K562 (cell line): ENCODE measurements around the gene SPRR2G. TPM values are rescaled to one million over a fixed set of nuclear protein-coding genes. Genes with fewer than 3 reads are reported as not detected.

Experiments used
- ATAC-seq: fragments of 200-7000 bp; cut with Tn5 transposase; 3 replicates; pipeline ENCODE4 v1.9.1; 2020; ENCODE audit warnings: moderate library complexity
- BruUV-seq: library from RNA; stranded (reverse); fragments of 400-500 nt; replicated peaks from 2 replicates; lab custom pipeline; 2021; lab: Mats Ljungman, UMichigan
- CTCF ChIA-PET: fragments of 300-600 bp; formaldehyde crosslinking; extraction: SDS; loops from one replicate; lab custom pipeline; 2021; ENCODE audit warnings: low intra/inter-chr PET ratio; lab: Yijun Ruan, JAX
- POLR2A ChIA-PET: fragments of 300-600, 350-650 bp; sonication (Branson Sonifier 250); formaldehyde crosslinking; extraction: SDS; loops from one replicate; lab custom pipeline; 2021; ENCODE audit warnings: antibody characterized with exemption, inconsistent platforms; lab: Yijun Ruan, JAX
- DNase-seq, 4 experiments: peaks; one replicate each; pipeline versions ENCODE4 v3.0.0 to v3.0.0-alpha.2; 2011 to 2018; ENCODE audit warnings: low spot score in 3 of 4, mixed read lengths in 3 of 4; ENCODE audit errors: extremely low read depth in 1 of 4
- FAIRE-seq: peaks from 2 replicates; lab custom pipeline; 2011; peaks lifted over from hg19 to GRCh38; lab: Jason Lieb, UNC
- H2AFZ ChIP-seq: 2 replicates; pipeline ENCODE4 v1.6.0; 2011; ENCODE audit warnings: low read depth, low read length, control low read depth, inconsistent platforms
- H3K27ac ChIP-seq: fragments of 200-600 bp; 3 replicates; pipeline ENCODE4 v1.8.0; 2011; ENCODE audit warnings: low read depth, mild to moderate bottlenecking, control low read depth, inconsistent platforms, low read length, moderate library complexity, mixed read lengths; ENCODE audit errors: extremely low read depth
- H3K27me3 ChIP-seq, 2 experiments: fragments of 300-600 bp in 1 of 2; 2 replicates in 1 of 2; 3 replicates in 1 of 2; pipeline versions ENCODE4 v1.6.0 to v1.8.0; 2011; ENCODE audit warnings: inconsistent platforms in 2 of 2, low read length in 2 of 2, mild to moderate bottlenecking in 1 of 2, mixed read lengths in 1 of 2, moderate library complexity in 1 of 2; ENCODE audit not compliant: control insufficient read depth in 2 of 2, insufficient read depth in 2 of 2
- H3K36me3 ChIP-seq: fragments of 300-600 bp; 3 replicates; pipeline ENCODE4 v1.8.0; 2011; ENCODE audit warnings: mild to moderate bottlenecking, low read length, inconsistent platforms; ENCODE audit not compliant: control insufficient read depth, insufficient read depth
- H3K4me1 ChIP-seq, 2 experiments: fragments of 200-600 bp in 1 of 2; replicated peaks in 1 of 2; 2 replicates in 1 of 2; 3 replicates in 1 of 2; pipeline versions ENCODE4 v1.5.1 to v1.8.0; 2011; ENCODE audit warnings: inconsistent platforms in 2 of 2, low read length in 2 of 2, mild to moderate bottlenecking in 1 of 2, mixed read lengths in 1 of 2, moderate library complexity in 1 of 2; ENCODE audit not compliant: control insufficient read depth in 2 of 2, insufficient read depth in 2 of 2
- H3K4me2 ChIP-seq: 2 replicates; pipeline ENCODE4 v1.6.1; 2011; ENCODE audit warnings: low read length, control low read depth, inconsistent platforms, mixed read lengths; ENCODE audit not compliant: insufficient read depth
- H3K4me3 ChIP-seq: fragments of 200-600 bp; sonication (generic), shearing (Covaris generic); 2 replicates; pipeline ENCODE4 v1.5.1; 2016; ENCODE audit warnings: control low read depth, inconsistent platforms
- H3K79me2 ChIP-seq: fragments of 200-600 bp; 3 replicates; pipeline ENCODE4 v1.8.0; 2011; ENCODE audit warnings: low read length, inconsistent platforms; ENCODE audit not compliant: control insufficient read depth, insufficient read depth
- H3K9ac ChIP-seq, 2 experiments: 2 replicates each; pipeline versions ENCODE4 v1.6.0 to v1.6.1; 2011; ENCODE audit warnings: low read depth in 2 of 2, low read length in 2 of 2, control low read depth in 1 of 2, inconsistent platforms in 1 of 2, mild to moderate bottlenecking in 1 of 2, mixed read lengths in 1 of 2; ENCODE audit not compliant: insufficient read depth in 1 of 2
- H3K9me1 ChIP-seq: one replicate; pipeline ENCODE4 v1.6.0; 2011; ENCODE audit warnings: inconsistent platforms, mild to moderate bottlenecking, low read length, moderate library complexity; ENCODE audit not compliant: control insufficient read depth, insufficient read depth
- H3K9me3 ChIP-seq: replicated peaks from 2 replicates; pipeline ENCODE4 v1.5.1; 2011; ENCODE audit warnings: low read depth, low read length, inconsistent platforms; ENCODE audit not compliant: control insufficient read depth, insufficient read depth
- H4K20me1 ChIP-seq: replicated peaks from 2 replicates; pipeline ENCODE4 v1.6.1; 2011; ENCODE audit warnings: low read length, inconsistent platforms, mixed read lengths; ENCODE audit not compliant: control insufficient read depth, insufficient read depth
- ELF2 ChIP-seq: fragments of 250-450 bp; sonication (Bioruptor Pico); IDR thresholded peaks from 2 replicates; pipeline ENCODE4 v1.5.0; 2021; ENCODE audit warnings: mild to moderate bottlenecking
- HNRNPK ChIP-seq: fragments of 200-400 bp; formaldehyde crosslinking; IDR thresholded peaks from one replicate; pipeline ENCODE4 v1.6.1; 2018; ENCODE audit warnings: mild to moderate bottlenecking, low read depth, low read length; ENCODE audit not compliant: poor library complexity, severe bottlenecking
- NCOA1 ChIP-seq: fragments of 450-650 bp; IDR thresholded peaks from 2 replicates; pipeline ENCODE4 v1.6.1; 2016; ENCODE audit warnings: low read depth
- NR1H2 ChIP-seq: sonication (generic); formaldehyde crosslinking; IDR thresholded peaks from 2 replicates; pipeline ENCODE4 v1.4.0; 2020; ENCODE audit warnings: mild to moderate bottlenecking, missing genetic modification reagents
- POLR2AphosphoS2 ChIP-seq: IDR thresholded peaks from 2 replicates; pipeline ENCODE4 v1.6.1; 2012; ENCODE audit warnings: low read length, improper control_type of control experiment
- SUPT5H ChIP-seq: fragments of 450-650 bp; IDR thresholded peaks from 2 replicates; pipeline ENCODE4 v1.6.1; 2016
- ZBTB17 ChIP-seq: fragments of 450-650 bp; formaldehyde crosslinking; IDR thresholded peaks from 2 replicates; pipeline ENCODE4 v1.4.0; 2020; ENCODE audit warnings: mild to moderate bottlenecking
- ZBTB33 ChIP-seq: sonication (generic); formaldehyde crosslinking; IDR thresholded peaks from 2 replicates; pipeline ENCODE4 v1.8.1; 2023; ENCODE audit warnings: mild to moderate bottlenecking, missing genetic modification reagents
- ZNF282 ChIP-seq: sonication (generic); formaldehyde crosslinking; IDR thresholded peaks from 2 replicates; pipeline ENCODE4 v1.8.1; 2023; ENCODE audit warnings: missing genetic modification reagents
- ZNF695 ChIP-seq: fragments of 450-650 bp; formaldehyde crosslinking; IDR thresholded peaks from 2 replicates; pipeline ENCODE4 v1.4.0; 2020; ENCODE audit warnings: mild to moderate bottlenecking, moderate library complexity
- WGBS: fragments of 100-300 bp; shearing (Covaris generic); methylation state at CpG from one replicate; pipeline ENCODE4 v1.1.6; 2016; ENCODE audit warnings: low coverage, mixed read lengths; ENCODE audit not compliant: insufficient coverage; ENCODE audit errors: missing lambda C conversion rate; 5-methylcytosine and 5-hydroxymethylcytosine counted together
- in situ Hi-C: fragments of 300-500 bp; cut with MboI; formaldehyde crosslinking; loops from 4 replicates; pipeline ENCODE4 v1.15.0; 2018; ENCODE audit warnings: inconsistent platforms, mixed read lengths
- intact Hi-C: fragments of 100-400 bp; cut with micrococcal nuclease; formaldehyde crosslinking; loops from 2 replicates; pipeline ENCODE4 v1.14.2; 2022
- polyA plus RNA-seq, 8 experiments: library from polyadenylated mRNA; depleted of rRNA in 4 of 8; stranded (reverse) in 5 of 8; unstranded in 3 of 8; fragments of >200 nt; fragmentation: Nextera tagmentation in 2 of 8; fragmentation: Illumina TruSeq in 1 of 8; extraction: Ambion mirVana in 2 of 8; extraction: Trizol in 1 of 8; gene quantifications; 2 replicates each; pipeline versions ENCODE4 v1.2.1 to v1.2.3, GENCODE V29; 2011 to 2014; ENCODE audit warnings: inconsistent platforms in 1 of 8, missing spikeins in 1 of 8
- total RNA-seq, 7 experiments: library from RNA; depleted of rRNA in 6 of 7; stranded (reverse); fragments of >200 nt in 6 of 7; fragmentation: Illumina TruSeq in 2 of 7; extraction: Trizol in 2 of 7; gene quantifications; 2 replicates each; pipeline versions ENCODE4 v1.2.1 to v1.2.3, GENCODE V29; 2011 to 2021; ENCODE audit warnings: low replicate concordance in 1 of 7
- TF ChIP-seq, protein P1 (sequence below): fragments of 250-450 bp; sonication (Bioruptor Pico); IDR thresholded peaks from 2 replicates; pipeline ENCODE4 v1.5.0; 2021; ENCODE audit warnings: mild to moderate bottlenecking, moderate library complexity

The SPRR2G gene
- total and polyA plus RNA-seq, 9 of the 15 experiments (the other 6 are each of a cell fraction or from before 2014, with no cell fraction given): not detected

DNA sequence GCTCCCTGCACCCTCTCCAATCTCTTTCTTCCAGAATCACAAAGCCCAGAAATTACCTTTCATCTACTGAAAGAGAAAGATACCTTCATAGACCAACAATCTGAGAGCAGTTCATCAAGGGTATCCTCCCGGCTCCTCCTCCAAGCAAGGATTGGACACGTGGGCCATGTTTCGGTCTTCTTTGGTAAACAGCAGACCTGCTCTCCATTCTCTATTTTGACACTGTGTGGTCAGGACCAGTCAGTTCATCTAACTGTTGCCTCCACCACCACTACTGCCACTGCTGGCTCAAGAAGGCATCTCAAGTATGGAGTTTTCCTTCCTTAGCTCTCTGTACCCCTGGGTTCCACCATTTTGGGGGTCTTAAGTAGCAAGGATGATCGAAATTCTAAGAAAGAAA, 44.5 kb upstream of the SPRR2G start (continued):
- TF ChIP-seq ZNF695 (CRISPR knock-in tag) (no peak), ZBTB33 (CRISPR knock-in tag) (no peak), ELF2 (CRISPR knock-in tag) (no peak), POLR2AphosphoS2 (no peak)

DNA sequence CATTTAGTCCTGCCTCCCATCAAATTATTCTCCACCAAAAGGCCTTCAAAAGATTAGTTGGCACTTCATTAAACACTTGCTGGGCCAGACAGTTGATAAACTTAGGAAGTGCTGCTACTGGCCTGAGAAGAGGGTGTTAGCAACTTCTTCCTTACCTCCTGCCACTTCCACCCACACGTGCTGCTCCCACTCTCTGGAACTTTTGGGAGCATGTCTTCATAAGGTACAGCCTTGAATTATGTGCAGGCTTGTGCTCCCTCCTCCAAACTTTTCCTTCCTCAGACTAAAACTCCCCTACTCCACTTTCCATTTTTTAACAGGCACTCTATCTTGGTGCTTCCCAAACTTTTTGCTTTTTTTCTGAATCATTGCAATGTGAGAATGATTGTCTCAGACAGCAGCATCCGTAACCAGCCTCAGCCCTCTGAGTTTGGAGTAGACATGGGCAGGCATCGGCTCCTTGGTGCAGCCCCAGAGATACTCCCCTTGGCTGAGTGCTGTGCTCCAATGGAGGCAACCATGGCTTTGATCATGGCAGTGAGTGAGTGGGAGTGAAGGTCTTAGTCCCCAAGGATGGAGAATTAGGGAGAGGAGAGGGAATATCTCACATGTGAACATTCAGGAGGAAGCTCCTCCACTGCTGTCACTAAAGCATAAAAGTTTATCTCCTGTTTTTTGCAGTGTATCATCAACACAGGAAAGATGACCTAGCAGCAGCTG, 43.8 kb upstream of the SPRR2G start:
- H4K20me1 ChIP-seq: no peaks in the 10 kb centered on the region
- ATAC-seq (no peak), DNase-seq (no peak), FAIRE-seq (no peak)
- intact Hi-C loops: loop anchor here (5.0 to 10.0 kb wide), 3 partner anchors 232 to 540 kb away; no protein-coding TSS in a partner anchor
- peaks cover 0 to 8% of the 10 kb centered on the region in 2 experiments; a peak in 2 of 5 replicates for H3K27me3 ChIP-seq
- ChIA-PET POLR2A (no interaction called here), CTCF (no interaction called here)
- no peak overlapping the region for H3K27ac ChIP-seq
- no peaks in the 10 kb centered on the region for H3K4me1 ChIP-seq
- no TSS peak for BruUV-seq
- H3K36me3 ChIP-seq: no peaks in the 10 kb centered on the region
- H2AFZ ChIP-seq: no peak overlapping the region
- no peak overlapping the region for H3K4me2 ChIP-seq
- in situ Hi-C loops: loop anchor here (10.0 to 25.0 kb wide), 2 partner anchors 232 to 320 kb away; partner anchors contain the start of genes SMCP and SPRR4
- H3K9ac ChIP-seq: no peak overlapping the region
- no peaks in the 10 kb centered on the region for H3K9me3 ChIP-seq
- H3K9me1 ChIP-seq: no peaks in the 10 kb centered on the region
- 0% methylated on average over 3 of the region's 3 CpGs for WGBS
- H3K79me2 ChIP-seq: no peaks in the 10 kb centered on the region
- H3K4me3 ChIP-seq: no peak overlapping the region
- TF ChIP-seq NR1H2 (no peak), HNRNPK (no peak), ZBTB33 (CRISPR knock-in tag) (no peak), SUPT5H (no peak), ZNF282 (CRISPR knock-in tag) (no peak), NCOA1 (no peak), ZBTB17 (CRISPR knock-in tag) (no peak)
- TF ChIP-seq, protein P1, sequence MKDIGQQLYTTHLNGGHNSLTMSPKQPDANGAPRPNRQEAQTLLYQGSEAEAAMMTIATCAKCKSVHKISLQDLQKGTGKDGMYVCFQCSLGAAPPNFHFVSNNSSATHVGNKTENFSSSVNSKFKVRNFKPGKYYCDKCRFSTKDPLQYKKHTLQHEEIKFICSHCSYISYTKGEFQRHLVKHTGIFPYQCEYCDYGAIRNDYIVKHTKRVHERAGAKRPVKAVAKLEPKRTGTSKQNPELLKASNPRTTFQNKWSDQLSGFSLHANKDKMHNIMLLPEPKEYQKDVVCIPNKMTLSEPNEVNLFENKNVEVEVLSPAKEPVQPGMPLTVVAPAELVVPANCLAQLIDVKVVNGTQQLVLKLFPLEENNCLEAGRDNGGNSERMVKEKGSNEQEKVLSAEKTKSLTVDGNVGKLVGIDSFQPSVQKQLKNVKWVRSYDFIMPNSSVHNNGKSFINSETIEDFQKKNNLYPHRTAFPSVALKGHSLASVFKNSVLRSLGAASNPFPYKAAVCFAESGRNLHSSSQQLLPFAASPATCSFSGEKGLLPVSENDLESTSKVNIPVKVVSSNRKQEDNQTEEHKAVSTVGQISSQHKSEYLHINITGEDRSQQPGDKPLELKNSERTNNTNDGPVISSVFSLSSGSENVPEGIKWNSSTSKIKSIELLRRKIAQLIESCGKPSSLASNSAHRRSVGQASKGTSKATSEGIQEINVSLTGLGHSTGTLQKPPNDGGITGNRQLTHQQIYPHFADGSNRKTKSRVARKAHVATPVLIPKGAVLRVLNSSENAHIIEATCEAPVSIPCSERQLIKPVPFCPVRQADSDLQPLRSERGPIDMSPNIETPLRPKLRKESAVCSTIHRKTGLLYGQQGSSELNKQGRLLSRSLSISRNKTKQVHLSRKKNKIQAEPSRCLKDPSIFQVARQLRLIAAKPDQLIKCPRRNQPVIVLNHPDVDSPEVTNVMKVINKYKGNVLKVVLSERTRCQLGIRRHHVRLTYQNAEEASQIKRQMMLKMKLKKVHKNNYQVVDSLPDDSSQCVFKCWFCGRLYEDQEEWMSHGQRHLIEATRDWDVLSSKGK: no peak
